Fibroblast of lung (primary cell): ENCODE measurements around the gene CDYL. TPM values are rescaled to one million over a fixed set of nuclear protein-coding genes. Genes with fewer than 3 reads are reported as not detected.

Experiments
- DNase-seq, 2 donors: peaks; one replicate each; pipeline versions ENCODE4 v3.0.0 to v3.0.0-alpha.2; 2010; ENCODE audit warnings: low read depth in 2 of 2
- H2AFZ ChIP-seq: 2 replicates; pipeline ENCODE4 v1.5.1; 2012; ENCODE audit warnings: low read length, control low read depth, inconsistent platforms
- H3K27ac ChIP-seq: 2 replicates; pipeline ENCODE4 v1.5.1; 2011; ENCODE audit warnings: low read length, control low read depth; ENCODE audit not compliant: insufficient read depth
- H3K27me3 ChIP-seq: 2 replicates; pipeline ENCODE4 v1.5.1; 2011; ENCODE audit warnings: mild to moderate bottlenecking, low read length; ENCODE audit not compliant: control insufficient read depth, insufficient read depth
- H3K36me3 ChIP-seq: 2 replicates; pipeline ENCODE4 v1.5.1; 2011; ENCODE audit warnings: low read length; ENCODE audit not compliant: control insufficient read depth, insufficient read depth
- H3K4me1 ChIP-seq: 2 replicates; pipeline ENCODE4 v1.5.1; 2011; ENCODE audit warnings: low read length; ENCODE audit not compliant: control insufficient read depth, insufficient read depth; ENCODE audit errors: extremely low read depth
- H3K4me2 ChIP-seq: 2 replicates; pipeline ENCODE4 v1.5.1; 2011; ENCODE audit warnings: low read length, control low read depth; ENCODE audit not compliant: insufficient read depth; ENCODE audit errors: extremely low read depth
- H3K4me3 ChIP-seq, 4 experiments: fragments of 200-600 bp in 1 of 4; sonication (generic) in 1 of 4; replicated peaks in 1 of 4; 2 replicates each; pipeline ENCODE4 v1.5.1; 2011 to 2016; ENCODE audit warnings: low read length in 4 of 4, low read depth in 3 of 4, mild to moderate bottlenecking in 3 of 4, control low read depth in 2 of 4, inconsistent platforms in 1 of 4, mixed read lengths in 1 of 4; ENCODE audit not compliant: insufficient read depth in 1 of 4; ENCODE audit errors: control extremely low read depth in 1 of 4
- H3K79me2 ChIP-seq: 2 replicates; pipeline ENCODE4 v1.5.1; 2012; ENCODE audit warnings: mild to moderate bottlenecking, low read length, inconsistent platforms; ENCODE audit not compliant: control insufficient read depth, insufficient read depth
- H3K9ac ChIP-seq: 2 replicates; pipeline ENCODE4 v1.5.1; 2011; ENCODE audit warnings: mild to moderate bottlenecking, low read length, control low read depth; ENCODE audit not compliant: insufficient read depth
- H3K9me3 ChIP-seq: 2 replicates; pipeline ENCODE4 v1.5.1; 2012; ENCODE audit warnings: low read depth, low read length; ENCODE audit not compliant: control insufficient read depth, insufficient read depth
- H4K20me1 ChIP-seq: 2 replicates; pipeline ENCODE4 v1.5.1; 2011; ENCODE audit warnings: low read length; ENCODE audit not compliant: control insufficient read depth, insufficient read depth; ENCODE audit errors: extremely low read depth
- CTCF ChIP-seq, 2 donors: IDR thresholded peaks in 1 of 2; conservative IDR thresholded peaks in 1 of 2; 1 replicate in 1 of 2; 2 replicates in 1 of 2; pipeline ENCODE4 v1.5.1; 2011 to 2012; ENCODE audit warnings: low read length in 2 of 2, control low read depth in 1 of 2, inconsistent platforms in 1 of 2, low read depth in 1 of 2, mild to moderate bottlenecking in 1 of 2
- EZH2 ChIP-seq: IDR thresholded peaks from 2 replicates; pipeline ENCODE4 v1.5.1; 2012; ENCODE audit warnings: low read length, control low read depth, mild to moderate bottlenecking; ENCODE audit errors: missing control alignments
- polyA plus RNA-seq, 2 donors: library from polyadenylated mRNA; depleted of rRNA in 1 of 2; stranded (reverse) in 1 of 2; unstranded in 1 of 2; fragments of >200 nt; gene quantifications; 2 replicates each; pipeline ENCODE4 v1.2.1, GENCODE V29; 2011 to 2012; ENCODE audit warnings: missing spikeins in 1 of 2
- total RNA-seq: library from RNA; depleted of rRNA; stranded (reverse); fragments of >200 nt; gene quantifications from 2 replicates; pipeline ENCODE4 v1.2.1, GENCODE V29; 2014

Gene CDYL
- total and polyA plus RNA-seq, 2 donors (not counting 1 experiment from before 2014, with no cell fraction given) = 20.6 to 24.9 TPM

- Histone ChIP-seq H3K9ac (no peak overlapping the region), H2AFZ (no peak overlapping the region), H4K20me1 (no peaks in the 10 kb centered on the region), H3K27me3 (no peaks in the 10 kb centered on the region), H3K4me1 (no peaks in the 10 kb centered on the region), H3K36me3 (no peaks in the 10 kb centered on the region), H3K9me3 (no peaks in the 10 kb centered on the region), H3K4me3 (no peak overlapping the region), H3K4me2 (no peak overlapping the region), H3K27ac (no peak overlapping the region), H3K79me2 (peaks cover 8% of the 10 kb centered on the region)
- TF ChIP-seq EZH2 = no peak
- no peak for TF ChIP-seq CTCF (conservative IDR thresholded peaks at IDR 0.05 in 1 of 2, IDR thresholded peaks at IDR 0.05 in 1 of 2; ENCODE audit: low read depth in 1 of 2, low read length in 2 of 2)
- DNase-seq = peak; percentile 28 to 42
Measured at GRCh38 chr6:4929097-4929718, 153.0 kb downstream of the CDYL start.

GRCh38 chr6:4930025-4930691 lies 154.0 kb downstream of the CDYL start:
- TF ChIP-seq CTCF (conservative IDR thresholded peaks at IDR 0.05 in 1 of 2, IDR thresholded peaks at IDR 0.05 in 1 of 2; ENCODE audit: low read depth in 1 of 2, low read length in 2 of 2) (no peak), EZH2 (no peak)
- H3K27ac ChIP-seq = no peak overlapping the region
- peaks cover 8% of the 10 kb centered on the region for H3K79me2 ChIP-seq
- no peaks in the 10 kb centered on the region for H3K27me3 ChIP-seq
- no peaks in the 10 kb centered on the region for H3K9me3 ChIP-seq
- H3K9ac ChIP-seq = no peak overlapping the region
- no peaks in the 10 kb centered on the region for H3K4me1 ChIP-seq
- H2AFZ ChIP-seq = no peak overlapping the region
- no peak for DNase-seq
- no peak overlapping the region for H3K4me3 ChIP-seq
- no peak overlapping the region for H3K4me2 ChIP-seq
- H4K20me1 ChIP-seq = no peaks in the 10 kb centered on the region
- H3K36me3 ChIP-seq = no peaks in the 10 kb centered on the region

- Histone ChIP-seq H4K20me1 (no peaks in the 10 kb centered on the region), H3K27ac (no peak overlapping the region), H3K79me2 (peaks cover 8% of the 10 kb centered on the region), H3K9ac (no peak overlapping the region), H3K9me3 (no peaks in the 10 kb centered on the region), H3K27me3 (no peaks in the 10 kb centered on the region), H3K4me3 (no peak overlapping the region), H3K36me3 (no peaks in the 10 kb centered on the region), H3K4me1 (no peaks in the 10 kb centered on the region), H3K4me2 (no peak overlapping the region), H2AFZ (no peak overlapping the region)
- DNase-seq = no peak
- TF ChIP-seq CTCF (conservative IDR thresholded peaks at IDR 0.05 in 1 of 2, IDR thresholded peaks at IDR 0.05 in 1 of 2; ENCODE audit: low read depth in 1 of 2, low read length in 2 of 2) (no peak), EZH2 (no peak)
Measured at GRCh38 chr6:4931530-4932227, 155.5 kb downstream of the CDYL start.
